SIG-M5 treated with dmso at 0.1 percent for 504 hours (cell line): ENCODE results near the gene ZDHHC15.
"Not testable (repeated sequence)": the region's sequence is repeated elsewhere in the genome, so short reads cannot be mapped to it uniquely, and the experiment has no call there.

ENCODE experiments used
- DNase-seq: peaks from one replicate; lab custom pipeline; 2025; ENCODE audit not compliant: unreplicated experiment; lab: John Stamatoyannopoulos, UW

ZDHHC15 gene

GRCh38 chrX:75522565-75523431 lies at the start of gene ZDHHC15:
ZDHHC15 (minus strand) TSS chrX:75523037; CDS start chrX:75523024, 13 bp downstream.
- no peak for DNase-seq

- not testable (repeated sequence) for DNase-seq
Observed at GRCh38 chrX:75560544-75560943, 37.7 kb upstream of the ZDHHC15 start.

- no peak for DNase-seq
Observed at GRCh38 chrX:75547783-75548182, 24.9 kb upstream of the ZDHHC15 start.

GRCh38 chrX:75546724-75547511 lies 24.1 kb upstream of the ZDHHC15 start:
- no peak for DNase-seq

GRCh38 chrX:75544786-75545185 lies 21.9 kb upstream of the ZDHHC15 start:
- DNase-seq: no peak

- no peak for DNase-seq
Observed at GRCh38 chrX:75483933-75484332, 38.9 kb downstream of the ZDHHC15 start.

- DNase-seq: not testable (repeated sequence)
Observed at GRCh38 chrX:75461780-75462179, 61.1 kb downstream of the ZDHHC15 start.

- DNase-seq: no peak
Observed at GRCh38 chrX:75421688-75422230, 101.1 kb downstream of the ZDHHC15 start.

GRCh38 chrX:75407153-75407552 lies 115.7 kb downstream of the ZDHHC15 start:
- DNase-seq: not testable (repeated sequence)

GRCh38 chrX:75390470-75390869 lies 132.4 kb downstream of the ZDHHC15 start:
- no peak for DNase-seq

GRCh38 chrX:75369721-75370120 lies 153.1 kb downstream of the ZDHHC15 start:
- no peak for DNase-seq

GRCh38 chrX:75366861-75367260 lies 156.0 kb downstream of the ZDHHC15 start:
- no peak for DNase-seq

GRCh38 chrX:75365243-75365975 lies 157.4 kb downstream of the ZDHHC15 start:
- DNase-seq: no peak

GRCh38 chrX:75361788-75362187 lies 161.0 kb downstream of the ZDHHC15 start:
- DNase-seq: no peak

- not testable (repeated sequence) for DNase-seq
Observed at GRCh38 chrX:75348601-75349000, 174.2 kb downstream of the ZDHHC15 start.

GRCh38 chrX:75337525-75337924 lies 185.3 kb downstream of the ZDHHC15 start:
- DNase-seq: no peak

GRCh38 chrX:75335127-75335458 lies 187.7 kb downstream of the ZDHHC15 start:
- no peak for DNase-seq

- not testable (repeated sequence) for DNase-seq
Observed at GRCh38 chrX:75334407-75335126, 188.3 kb downstream of the ZDHHC15 start.

GRCh38 chrX:75327607-75328006 lies 195.2 kb downstream of the ZDHHC15 start:
- DNase-seq: no peak
